Measurements from ENCODE around the gene RIPOR3. TPM values are rescaled to one million over a fixed set of nuclear protein-coding genes. Genes with fewer than 3 reads are reported as not detected.

The RIPOR3 gene
- total RNA-seq, 1 donor from 2014 or later = not detected

- Mint-ChIP-seq H3K36me3 (ENCODE audit: low read depth) (no peaks in the 10 kb centered on the region), H3K27ac (no peak overlapping the region), H3K9me3 (no peaks in the 10 kb centered on the region), H3K4me1 (ENCODE audit: low read depth) (peaks cover 15% of the 10 kb centered on the region), H3K4me3 (no peak overlapping the region), H3K27me3 (ENCODE audit: insufficient read depth) (peaks cover 46% of the 10 kb centered on the region)
- intact Hi-C loops (cut with micrococcal nuclease) = no loop called here
- DNase-seq (ENCODE audit: low spot score) = no peak
Observed at GRCh38 chr20:50691573-50692551, 520 bp upstream of the RIPOR3 start.

- Mint-ChIP-seq H3K4me3 (no peak overlapping the region), H3K9me3 (no peaks in the 10 kb centered on the region), H3K27me3 (ENCODE audit: insufficient read depth) (peaks cover 44% of the 10 kb centered on the region), H3K36me3 (ENCODE audit: low read depth) (no peaks in the 10 kb centered on the region), H3K4me1 (ENCODE audit: low read depth) (peaks cover 15% of the 10 kb centered on the region), H3K27ac (no peak overlapping the region)
- DNase-seq (ENCODE audit: low spot score) = no peak
- intact Hi-C loops (cut with micrococcal nuclease) = no loop called here
Observed at GRCh38 chr20:50689864-50690649, 1.3 kb downstream of the RIPOR3 start.

DNA sequence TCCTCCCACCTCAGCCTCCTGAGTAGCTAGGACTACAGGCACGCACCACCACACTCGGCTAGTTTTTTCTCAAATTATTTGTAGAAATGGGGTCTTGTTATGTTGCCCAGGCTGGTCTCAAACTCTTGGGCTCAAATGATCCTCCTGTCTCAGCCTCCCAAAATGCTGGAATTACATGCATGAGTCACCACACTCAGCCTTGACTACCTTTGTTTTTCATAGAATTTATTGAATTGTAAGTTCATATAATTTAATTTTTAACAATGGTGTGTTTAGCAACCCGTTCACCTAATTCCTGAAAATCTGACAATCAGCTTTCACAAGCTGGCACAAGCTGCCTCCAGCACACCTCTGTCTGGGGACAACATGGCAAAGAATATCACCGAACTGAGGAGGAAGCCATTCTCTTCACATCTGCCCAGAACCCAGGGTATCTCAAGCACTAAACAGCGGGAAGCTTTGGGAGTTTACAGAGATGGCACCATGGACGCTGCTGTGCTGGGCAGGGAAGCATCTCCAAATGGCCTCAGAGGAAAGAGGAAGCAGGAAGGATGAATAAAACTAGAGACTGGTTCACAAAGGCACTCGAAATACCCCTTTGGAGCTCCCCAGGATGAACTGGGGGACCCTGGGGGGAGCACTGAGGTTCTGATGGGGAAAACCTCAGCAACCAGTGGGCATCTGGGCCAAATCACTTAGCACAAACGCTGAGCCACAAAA is 2.9 kb downstream of the RIPOR3 start:
- Mint-ChIP-seq H3K9me3 (no peaks in the 10 kb centered on the region), H3K27ac (no peak overlapping the region), H3K4me1 (ENCODE audit: low read depth) (peaks cover 15% of the 10 kb centered on the region), H3K27me3 (ENCODE audit: insufficient read depth) (peaks cover 37% of the 10 kb centered on the region), H3K4me3 (no peak overlapping the region), H3K36me3 (ENCODE audit: low read depth) (no peaks in the 10 kb centered on the region)
- DNase-seq (ENCODE audit: low spot score) = no peak
- intact Hi-C loops (cut with micrococcal nuclease) = no loop called here

- Mint-ChIP-seq H3K36me3 (ENCODE audit: low read depth) (no peaks in the 10 kb centered on the region), H3K27ac (no peak overlapping the region), H3K9me3 (no peaks in the 10 kb centered on the region), H3K4me1 (ENCODE audit: low read depth) (peaks cover 12% of the 10 kb centered on the region), H3K4me3 (no peak overlapping the region), H3K27me3 (ENCODE audit: insufficient read depth) (peaks cover 27% of the 10 kb centered on the region)
- intact Hi-C loops (cut with micrococcal nuclease) = no loop called here
- no peak for DNase-seq (ENCODE audit: low spot score)
Observed at GRCh38 chr20:50686821-50687220, 4.5 kb downstream of the RIPOR3 start.

- Mint-ChIP-seq H3K27me3 (ENCODE audit: insufficient read depth) (peaks cover 3% of the 10 kb centered on the region), H3K4me3 (no peak overlapping the region), H3K36me3 (ENCODE audit: low read depth) (no peaks in the 10 kb centered on the region), H3K9me3 (no peaks in the 10 kb centered on the region), H3K4me1 (ENCODE audit: low read depth) (no peaks in the 10 kb centered on the region), H3K27ac (no peak overlapping the region)
- intact Hi-C loops (cut with micrococcal nuclease) = no loop called here
- no peak for DNase-seq (ENCODE audit: low spot score)
Observed at GRCh38 chr20:50683570-50683969, 7.8 kb downstream of the RIPOR3 start.

DNA sequence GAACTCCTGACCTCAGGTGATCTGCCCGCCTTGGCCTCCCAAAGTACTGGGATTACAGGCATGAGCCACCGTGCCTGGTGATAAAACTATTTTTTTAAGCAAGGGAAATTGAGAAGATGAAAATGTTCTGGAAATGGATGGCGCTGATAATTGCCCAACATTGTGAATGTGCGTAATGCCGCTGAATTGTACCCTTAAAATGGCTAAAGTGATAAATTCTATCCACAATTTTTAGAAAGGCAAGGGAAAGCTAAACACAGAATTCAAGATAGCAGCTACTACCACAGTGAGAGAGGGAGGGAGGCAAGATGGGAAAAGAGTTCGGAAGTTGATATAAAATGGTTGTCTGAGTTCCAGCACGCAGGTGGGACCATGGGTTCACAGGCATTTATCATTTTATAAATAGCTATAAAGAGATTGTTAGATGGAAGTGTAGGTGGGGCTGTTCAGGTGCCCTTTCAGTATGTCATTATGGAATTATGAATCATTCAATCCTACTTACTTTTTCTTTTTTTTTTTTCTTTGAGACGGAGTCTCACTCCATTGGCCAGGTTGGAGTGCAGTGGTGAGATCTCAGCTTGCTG is 8.3 kb downstream of the RIPOR3 start:
- Mint-ChIP-seq H3K4me3 (no peak overlapping the region), H3K4me1 (ENCODE audit: low read depth) (no peaks in the 10 kb centered on the region), H3K9me3 (no peaks in the 10 kb centered on the region), H3K27ac (no peak overlapping the region), H3K27me3 (ENCODE audit: insufficient read depth) (peaks cover 3% of the 10 kb centered on the region), H3K36me3 (ENCODE audit: low read depth) (no peaks in the 10 kb centered on the region)
- DNase-seq (ENCODE audit: low spot score) = no peak
- intact Hi-C loops (cut with micrococcal nuclease) = no loop called here

GRCh38 chr20:50682065-50682464 is 9.3 kb downstream of the RIPOR3 start:
- H3K27me3 Mint-ChIP-seq (ENCODE audit: insufficient read depth) = peaks cover 2% of the 10 kb centered on the region
- H3K4me3 Mint-ChIP-seq = no peak overlapping the region
- intact Hi-C loops (cut with micrococcal nuclease) = no loop called here
- no peaks in the 10 kb centered on the region for H3K4me1 Mint-ChIP-seq (ENCODE audit: low read depth)
- no peak for DNase-seq (ENCODE audit: low spot score)
- no peaks in the 10 kb centered on the region for H3K36me3 Mint-ChIP-seq (ENCODE audit: low read depth)
- H3K9me3 Mint-ChIP-seq = no peaks in the 10 kb centered on the region
- H3K27ac Mint-ChIP-seq = no peak overlapping the region

DNA sequence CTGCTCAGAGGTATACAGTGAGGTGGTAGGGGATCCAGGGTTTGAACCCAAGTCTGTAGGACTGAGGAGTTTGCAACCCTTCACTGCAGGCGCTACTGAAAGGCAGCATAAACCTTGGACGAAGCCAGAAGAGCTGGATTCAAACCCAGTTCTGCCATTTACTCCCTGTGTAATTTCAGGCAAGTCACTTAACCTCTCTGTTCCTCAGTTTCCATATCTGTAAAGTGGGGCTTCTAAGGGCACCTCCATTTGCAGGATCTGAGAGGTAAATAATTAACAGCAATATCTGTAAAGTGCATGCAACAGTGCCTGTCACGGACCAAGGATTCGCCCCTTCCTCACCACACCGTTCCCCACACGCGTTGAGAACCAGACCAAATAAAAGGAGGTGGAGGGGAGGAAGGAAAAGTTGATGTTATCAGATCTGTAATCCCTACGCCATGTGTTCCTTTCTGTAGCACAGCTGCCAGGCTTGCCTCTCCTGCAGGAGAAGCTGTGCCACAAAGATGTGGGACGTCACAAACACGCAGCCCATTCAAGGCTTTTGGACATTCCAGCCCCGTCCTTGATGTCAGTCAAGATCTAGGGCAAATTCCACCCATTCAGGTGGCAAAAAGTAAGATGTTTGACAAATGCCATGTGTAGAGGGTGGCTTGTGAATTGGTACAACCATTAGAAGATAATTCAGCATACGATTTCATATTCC is 9.8 kb downstream of the RIPOR3 start:
- H3K36me3 Mint-ChIP-seq (ENCODE audit: low read depth) = no peaks in the 10 kb centered on the region
- no peak overlapping the region for H3K27ac Mint-ChIP-seq
- H3K27me3 Mint-ChIP-seq (ENCODE audit: insufficient read depth) = no peaks in the 10 kb centered on the region
- H3K4me3 Mint-ChIP-seq = no peak overlapping the region
- H3K4me1 Mint-ChIP-seq (ENCODE audit: low read depth) = no peaks in the 10 kb centered on the region
- intact Hi-C loops (cut with micrococcal nuclease) = no loop called here
- DNase-seq (ENCODE audit: low spot score) = no peak
- no peaks in the 10 kb centered on the region for H3K9me3 Mint-ChIP-seq

DNA sequence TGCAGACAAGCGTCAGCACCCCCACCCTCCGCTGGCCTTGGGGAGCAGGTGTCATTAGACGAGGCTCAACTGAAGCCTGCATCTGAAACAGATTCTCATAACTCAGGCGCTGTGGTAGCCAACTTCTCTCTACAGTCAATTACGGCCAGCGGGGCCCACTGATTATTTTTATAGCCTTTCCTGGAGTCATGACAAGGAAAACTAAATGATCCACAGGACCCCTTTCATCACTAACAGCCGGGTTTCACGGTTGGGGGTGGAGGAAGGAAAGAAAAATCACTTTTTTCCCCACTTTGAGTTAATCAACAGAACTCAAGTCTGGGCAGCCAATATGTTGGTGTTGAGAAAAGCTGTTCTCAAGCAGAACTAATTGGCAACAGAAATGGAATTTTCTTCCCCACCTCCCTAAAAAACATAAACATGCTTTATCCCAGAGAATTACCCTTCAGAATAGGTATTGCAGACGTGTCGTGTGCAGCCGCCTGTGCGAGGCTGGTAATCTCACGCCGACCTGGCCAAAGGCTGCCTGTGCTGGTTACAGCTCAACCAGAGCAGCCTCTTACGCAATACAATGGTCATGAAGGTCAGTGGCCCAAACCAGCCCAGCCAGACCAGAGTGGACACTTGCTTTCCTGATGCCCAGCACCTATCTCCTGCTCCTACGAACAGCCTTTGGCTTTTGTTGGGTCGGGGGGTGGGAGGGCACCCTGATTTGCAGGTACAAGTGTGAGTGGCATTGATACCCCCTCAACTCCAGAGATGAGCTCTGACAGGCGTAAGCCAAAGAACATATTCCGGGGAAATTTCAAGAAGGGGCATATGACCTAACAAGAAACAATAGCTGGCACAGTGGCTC is 11.0 kb downstream of the RIPOR3 start:
- no peak for DNase-seq (ENCODE audit: low spot score)
- H3K9me3 Mint-ChIP-seq = no peaks in the 10 kb centered on the region
- H3K4me3 Mint-ChIP-seq = no peak overlapping the region
- H3K27me3 Mint-ChIP-seq (ENCODE audit: insufficient read depth) = peaks cover 3% of the 10 kb centered on the region
- intact Hi-C loops (cut with micrococcal nuclease) = no loop called here
- no peaks in the 10 kb centered on the region for H3K36me3 Mint-ChIP-seq (ENCODE audit: low read depth)
- no peaks in the 10 kb centered on the region for H3K4me1 Mint-ChIP-seq (ENCODE audit: low read depth)
- no peak overlapping the region for H3K27ac Mint-ChIP-seq

DNA sequence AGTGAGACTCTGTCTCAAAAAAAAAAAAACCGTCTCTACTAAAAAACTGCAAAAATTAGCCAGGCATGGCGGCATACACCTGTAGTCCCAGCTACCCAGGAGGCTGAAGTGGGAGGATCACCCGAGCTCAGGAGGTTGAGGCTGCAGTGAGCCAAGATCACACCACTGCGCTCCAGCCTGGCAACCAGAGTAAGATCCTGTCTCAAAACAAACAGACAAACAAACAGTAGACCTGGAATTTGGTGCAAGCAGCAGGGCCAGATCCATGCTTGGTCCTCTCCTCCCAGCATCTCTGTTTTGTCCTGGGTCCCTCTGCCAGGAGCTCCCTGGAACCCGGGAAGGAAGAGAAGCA is 11.6 kb downstream of the RIPOR3 start:
- intact Hi-C loops (cut with micrococcal nuclease) = no loop called here

GRCh38 chr20:50678169-50678898 is 13.0 kb downstream of the RIPOR3 start:
- Mint-ChIP-seq H3K36me3 (ENCODE audit: low read depth) (no peaks in the 10 kb centered on the region), H3K27ac (no peak overlapping the region), H3K4me1 (ENCODE audit: low read depth) (no peaks in the 10 kb centered on the region), H3K9me3 (no peaks in the 10 kb centered on the region), H3K4me3 (no peak overlapping the region), H3K27me3 (ENCODE audit: insufficient read depth) (peaks cover 3% of the 10 kb centered on the region)
- intact Hi-C loops (cut with micrococcal nuclease) = no loop called here
- DNase-seq (ENCODE audit: low spot score) = no peak

More for the DNA sequence above, 11.6 kb downstream of the RIPOR3 start:
- H3K4me3 Mint-ChIP-seq = no peak overlapping the region
- no peaks in the 10 kb centered on the region for H3K36me3 Mint-ChIP-seq (ENCODE audit: low read depth)
- H3K4me1 Mint-ChIP-seq (ENCODE audit: low read depth) = no peaks in the 10 kb centered on the region
- H3K27ac Mint-ChIP-seq = no peak overlapping the region
- no peak for DNase-seq (ENCODE audit: low spot score)
- H3K27me3 Mint-ChIP-seq (ENCODE audit: insufficient read depth) = peaks cover 3% of the 10 kb centered on the region
- no peaks in the 10 kb centered on the region for H3K9me3 Mint-ChIP-seq

Measured in activated T-helper 1 cell treated with anti-CD3 and anti-CD28 coated beads, Interleukin-12 subunit alpha, Interleukin-12 subunit beta, Interleukin-2, Interleukin-4 antibody, amounts not matched to agents 30 ng/mL and 10 ng/mL and 1 ng/mL, durations not matched to agents 14 hours and 24 hours and 36 hours (primary cell).